ENCODE results near the gene MYO15A.

Gene MYO15A

GRCh38 chr17:18225121-18225641 is 116.6 kb downstream of the MYO15A start, which contains the start of gene LLGL1:
TSS of gene LLGL1 (plus strand) at chr17:18225635. CDS start at chr17:18225683, 48 bp downstream.
- peak; percentile 96 for DNase-seq

GRCh38 chr17:18225642-18226283 is 117.2 kb downstream of the MYO15A start:
- DNase-seq, result no peak

- no peak for DNase-seq
Measured at GRCh38 chr17:18226284-18226945, 117.9 kb downstream of the MYO15A start.

- no peak for DNase-seq
Measured at GRCh38 chr17:18227635-18228034, 119.1 kb downstream of the MYO15A start.

- DNase-seq, result no peak
Measured at GRCh38 chr17:18228176-18228682, 119.7 kb downstream of the MYO15A start.

GRCh38 chr17:18229254-18229653 is 120.7 kb downstream of the MYO15A start:
- DNase-seq, result no peak
